Peyer's patch (tissue), 4 donors: ENCODE measurements around the gene NPTXR.

Experiments used
- POLR2A ChIP-seq, 2 donors: fragments of 450-650 bp; IDR thresholded peaks; one replicate each; pipeline ENCODE4 v1.5.1; 2017; ENCODE audit warnings: antibody characterized with exemption in 2 of 2, mild to moderate bottlenecking in 2 of 2, moderate library complexity in 2 of 2
- TF ChIP-seq, protein P1 (sequence below), 6 experiments: fragments of 450-650 bp in 4 of 6; fragments of 200-600 bp in 2 of 6; sonication (generic) in 1 of 6; IDR thresholded peaks; one replicate each; pipeline ENCODE4 v1.5.1; 2017 to 2019; ENCODE audit warnings: antibody characterized with exemption in 6 of 6, mild to moderate bottlenecking in 3 of 6, moderate library complexity in 1 of 6

DNA sequence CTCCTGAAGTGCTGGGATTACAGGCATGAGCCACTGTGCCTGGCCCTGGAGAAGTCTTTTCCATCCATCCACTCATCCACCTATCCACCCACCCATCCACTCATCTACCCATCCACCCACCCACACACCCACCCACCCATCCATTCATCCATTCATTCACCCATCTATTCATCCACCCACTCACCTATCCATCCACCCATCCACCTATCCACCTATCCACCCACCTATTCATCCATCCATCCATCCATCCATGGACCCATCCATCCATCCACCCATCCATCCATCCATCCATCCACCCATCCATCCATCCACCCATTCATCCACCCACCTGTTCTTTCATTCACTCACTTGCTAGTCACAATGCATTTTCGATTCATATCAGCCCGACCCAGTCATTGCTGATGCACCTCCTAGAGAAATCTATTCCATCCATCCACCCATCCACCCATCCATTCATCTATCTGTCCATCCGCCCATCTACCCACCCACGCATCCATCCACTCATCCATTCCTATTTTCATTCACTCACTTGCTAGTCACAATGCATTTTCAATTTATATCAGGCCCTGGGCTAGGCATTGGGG lies 70.4 kb downstream of the NPTXR start:
- no peak for TF ChIP-seq POLR2A (IDR thresholded peaks at IDR 0.05)
- TF ChIP-seq, protein P1, sequence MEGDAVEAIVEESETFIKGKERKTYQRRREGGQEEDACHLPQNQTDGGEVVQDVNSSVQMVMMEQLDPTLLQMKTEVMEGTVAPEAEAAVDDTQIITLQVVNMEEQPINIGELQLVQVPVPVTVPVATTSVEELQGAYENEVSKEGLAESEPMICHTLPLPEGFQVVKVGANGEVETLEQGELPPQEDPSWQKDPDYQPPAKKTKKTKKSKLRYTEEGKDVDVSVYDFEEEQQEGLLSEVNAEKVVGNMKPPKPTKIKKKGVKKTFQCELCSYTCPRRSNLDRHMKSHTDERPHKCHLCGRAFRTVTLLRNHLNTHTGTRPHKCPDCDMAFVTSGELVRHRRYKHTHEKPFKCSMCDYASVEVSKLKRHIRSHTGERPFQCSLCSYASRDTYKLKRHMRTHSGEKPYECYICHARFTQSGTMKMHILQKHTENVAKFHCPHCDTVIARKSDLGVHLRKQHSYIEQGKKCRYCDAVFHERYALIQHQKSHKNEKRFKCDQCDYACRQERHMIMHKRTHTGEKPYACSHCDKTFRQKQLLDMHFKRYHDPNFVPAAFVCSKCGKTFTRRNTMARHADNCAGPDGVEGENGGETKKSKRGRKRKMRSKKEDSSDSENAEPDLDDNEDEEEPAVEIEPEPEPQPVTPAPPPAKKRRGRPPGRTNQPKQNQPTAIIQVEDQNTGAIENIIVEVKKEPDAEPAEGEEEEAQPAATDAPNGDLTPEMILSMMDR (IDR thresholded peaks at IDR 0.05) = no peak
